ENCODE data around the gene FREM1.

- TF ChIP-seq, protein P1, sequence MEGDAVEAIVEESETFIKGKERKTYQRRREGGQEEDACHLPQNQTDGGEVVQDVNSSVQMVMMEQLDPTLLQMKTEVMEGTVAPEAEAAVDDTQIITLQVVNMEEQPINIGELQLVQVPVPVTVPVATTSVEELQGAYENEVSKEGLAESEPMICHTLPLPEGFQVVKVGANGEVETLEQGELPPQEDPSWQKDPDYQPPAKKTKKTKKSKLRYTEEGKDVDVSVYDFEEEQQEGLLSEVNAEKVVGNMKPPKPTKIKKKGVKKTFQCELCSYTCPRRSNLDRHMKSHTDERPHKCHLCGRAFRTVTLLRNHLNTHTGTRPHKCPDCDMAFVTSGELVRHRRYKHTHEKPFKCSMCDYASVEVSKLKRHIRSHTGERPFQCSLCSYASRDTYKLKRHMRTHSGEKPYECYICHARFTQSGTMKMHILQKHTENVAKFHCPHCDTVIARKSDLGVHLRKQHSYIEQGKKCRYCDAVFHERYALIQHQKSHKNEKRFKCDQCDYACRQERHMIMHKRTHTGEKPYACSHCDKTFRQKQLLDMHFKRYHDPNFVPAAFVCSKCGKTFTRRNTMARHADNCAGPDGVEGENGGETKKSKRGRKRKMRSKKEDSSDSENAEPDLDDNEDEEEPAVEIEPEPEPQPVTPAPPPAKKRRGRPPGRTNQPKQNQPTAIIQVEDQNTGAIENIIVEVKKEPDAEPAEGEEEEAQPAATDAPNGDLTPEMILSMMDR (conservative IDR thresholded peaks at IDR 0.05; ENCODE audit: low read depth in 2 of 2) = no peak
- TF ChIP-seq CREB1 (CRISPR knock-in tag; IDR thresholded peaks at IDR 0.05; ENCODE audit: low read depth) = no peak
- TF ChIP-seq POLR2AphosphoS5 (IDR thresholded peaks at IDR 0.05; ENCODE audit: low read depth) = no peak
- TF ChIP-seq EZH2 (IDR thresholded peaks at IDR 0.05; ENCODE audit: low read depth, unreplicated experiment) = no peak
- no peak for TF ChIP-seq JUNB (IDR thresholded peaks at IDR 0.05; ENCODE audit: unreplicated experiment)
- no peak for TF ChIP-seq ZNF331 (CRISPR knock-in tag; IDR thresholded peaks at IDR 0.05; ENCODE audit: low read depth)
- no peak for TF ChIP-seq REST (IDR thresholded peaks at IDR 0.05; ENCODE audit: unreplicated experiment)
Observed at GRCh38 chr9:14937216-14937615, 27.0 kb upstream of the FREM1 start.
